ENCODE data around the gene ZNF467. TPM values are rescaled to one million over a fixed set of nuclear protein-coding genes. Genes with fewer than 3 reads are reported as not detected.

Gene ZNF467
- total RNA-seq, 1 donor from 2014 or later, result 0.17 TPM

GRCh38 chr7:149771720-149772240, 1.6 kb downstream of the ZNF467 start:
- Histone ChIP-seq H3K4me3 (peak overlapping the region; percentile 88), H3K79me2 (ENCODE audit: low read depth) (no peaks in the 10 kb centered on the region), H4K20me1 (ENCODE audit: low read depth) (peaks cover 16% of the 10 kb centered on the region), H3K4me1 (peaks cover 18% of the 10 kb centered on the region), H3K36me3 (no peaks in the 10 kb centered on the region), H2AFZ (replicated peaks) (no peak overlapping the region), H3K9me3 (ENCODE audit: low read depth) (no peaks in the 10 kb centered on the region), H3F3A (ENCODE audit: low read depth) (peaks cover 10% of the 10 kb centered on the region), H3K9ac (no peak overlapping the region), H3K27me3 (peaks cover 92% of the 10 kb centered on the region), H3K4me2 (peak overlapping the region; percentile 97), H3K27ac (no peak overlapping the region)
- H3K4me1 Mint-ChIP-seq, result peaks cover 27% of the 10 kb centered on the region
- H3K9me3 Mint-ChIP-seq, result no peaks in the 10 kb centered on the region
- peaks cover 8% of the 10 kb centered on the region for H3K36me3 Mint-ChIP-seq
- no peak overlapping the region for H3K27ac Mint-ChIP-seq
- DNase-seq (ENCODE audit: low spot score), result peak; percentile 97
- TF ChIP-seq, protein P1, sequence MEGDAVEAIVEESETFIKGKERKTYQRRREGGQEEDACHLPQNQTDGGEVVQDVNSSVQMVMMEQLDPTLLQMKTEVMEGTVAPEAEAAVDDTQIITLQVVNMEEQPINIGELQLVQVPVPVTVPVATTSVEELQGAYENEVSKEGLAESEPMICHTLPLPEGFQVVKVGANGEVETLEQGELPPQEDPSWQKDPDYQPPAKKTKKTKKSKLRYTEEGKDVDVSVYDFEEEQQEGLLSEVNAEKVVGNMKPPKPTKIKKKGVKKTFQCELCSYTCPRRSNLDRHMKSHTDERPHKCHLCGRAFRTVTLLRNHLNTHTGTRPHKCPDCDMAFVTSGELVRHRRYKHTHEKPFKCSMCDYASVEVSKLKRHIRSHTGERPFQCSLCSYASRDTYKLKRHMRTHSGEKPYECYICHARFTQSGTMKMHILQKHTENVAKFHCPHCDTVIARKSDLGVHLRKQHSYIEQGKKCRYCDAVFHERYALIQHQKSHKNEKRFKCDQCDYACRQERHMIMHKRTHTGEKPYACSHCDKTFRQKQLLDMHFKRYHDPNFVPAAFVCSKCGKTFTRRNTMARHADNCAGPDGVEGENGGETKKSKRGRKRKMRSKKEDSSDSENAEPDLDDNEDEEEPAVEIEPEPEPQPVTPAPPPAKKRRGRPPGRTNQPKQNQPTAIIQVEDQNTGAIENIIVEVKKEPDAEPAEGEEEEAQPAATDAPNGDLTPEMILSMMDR (IDR thresholded peaks at IDR 0.05), result no peak
- TF ChIP-seq EZH2phosphoT487 (IDR thresholded peaks at IDR 0.05) (no peak), EZH2 (IDR thresholded peaks at IDR 0.05) (no peak)
- H3K27me3 Mint-ChIP-seq (ENCODE audit: insufficient read depth, low read depth), result peaks cover 25% of the 10 kb centered on the region
- peak overlapping the region; percentile 82 for H3K4me3 Mint-ChIP-seq

DNA sequence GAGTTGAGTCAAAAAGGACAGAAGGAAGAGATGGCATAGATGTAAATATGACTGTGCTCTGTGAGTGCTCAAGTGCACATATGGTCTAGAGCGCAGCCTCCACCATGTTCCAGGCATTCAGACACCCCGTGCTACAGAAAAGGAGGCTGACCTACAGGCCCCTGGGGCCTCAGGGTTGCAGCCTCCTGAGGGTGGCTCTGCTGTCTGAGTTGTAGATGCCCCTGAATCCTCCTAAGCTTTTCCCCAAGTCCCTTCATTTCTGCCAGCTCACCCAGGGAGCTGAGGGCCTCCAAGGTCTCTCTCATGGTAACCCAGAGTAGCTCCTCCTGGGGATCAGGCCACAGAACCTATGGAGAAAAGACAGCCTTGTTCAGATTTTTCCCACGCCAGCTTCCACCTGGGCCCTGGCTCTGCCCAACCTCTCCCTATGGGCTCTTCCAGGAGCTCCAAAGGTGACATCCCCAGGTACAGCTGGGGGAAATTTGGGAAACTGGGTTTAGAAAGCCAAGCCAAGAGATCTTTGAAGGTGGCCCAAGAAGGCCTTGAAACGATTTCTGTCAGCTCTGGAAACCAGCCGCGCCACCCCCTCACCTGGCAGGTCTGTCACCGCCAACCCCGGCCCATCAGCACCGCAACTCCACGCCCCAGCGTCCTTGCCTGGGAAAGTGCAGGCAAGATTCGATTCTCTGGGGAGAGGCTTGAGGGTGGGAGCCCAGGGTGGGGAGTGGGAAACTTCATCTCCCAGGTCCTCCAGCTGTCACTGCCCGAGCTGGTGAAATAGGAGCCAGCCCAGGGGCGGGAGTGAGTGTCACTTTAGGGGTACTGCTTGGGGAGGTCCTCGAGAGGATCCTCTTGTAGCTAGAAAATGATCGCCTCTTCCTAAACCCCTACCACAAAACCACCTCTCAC, 2.4 kb downstream of the ZNF467 start:
- peaks cover 92% of the 10 kb centered on the region for H3K27me3 ChIP-seq
- no peaks in the 10 kb centered on the region for H3K36me3 ChIP-seq

DNA sequence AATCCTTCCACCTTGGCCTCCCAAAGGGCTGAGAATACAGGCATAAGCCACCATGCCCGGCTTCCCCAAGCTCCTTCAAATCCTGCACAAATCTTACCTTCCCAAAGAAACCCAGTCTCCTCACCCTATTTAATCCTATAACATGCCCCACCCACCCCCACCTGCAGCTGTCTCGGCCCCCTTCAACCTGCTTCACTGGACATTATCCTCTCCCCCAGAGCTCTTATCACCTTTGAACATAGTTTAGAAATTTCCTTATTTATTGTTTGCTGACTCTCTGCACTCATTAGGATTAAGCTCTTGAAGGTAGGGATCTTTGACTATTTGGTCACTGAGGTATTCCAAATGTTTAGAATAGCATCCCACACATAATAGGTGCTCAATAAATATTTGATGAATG, 3.5 kb downstream of the ZNF467 start:
- Histone ChIP-seq H3K36me3 (no peaks in the 10 kb centered on the region), H3K4me3 (no peak overlapping the region), H3K27ac (no peak overlapping the region), H3F3A (ENCODE audit: low read depth) (peaks cover 16% of the 10 kb centered on the region), H2AFZ (replicated peaks) (no peak overlapping the region), H3K4me2 (no peak overlapping the region), H3K9ac (no peak overlapping the region), H3K27me3 (peaks cover 92% of the 10 kb centered on the region), H3K79me2 (ENCODE audit: low read depth) (no peaks in the 10 kb centered on the region), H4K20me1 (ENCODE audit: low read depth) (peaks cover 30% of the 10 kb centered on the region), H3K4me1 (peaks cover 31% of the 10 kb centered on the region), H3K9me3 (ENCODE audit: low read depth) (no peaks in the 10 kb centered on the region)
- Mint-ChIP-seq H3K27ac (no peak overlapping the region), H3K4me3 (no peak overlapping the region), H3K9me3 (no peaks in the 10 kb centered on the region), H3K4me1 (peaks cover 24% of the 10 kb centered on the region), H3K27me3 (ENCODE audit: insufficient read depth, low read depth) (peaks cover 35% of the 10 kb centered on the region), H3K36me3 (peaks cover 10% of the 10 kb centered on the region)
- DNase-seq (ENCODE audit: low spot score), result no peak
- TF ChIP-seq EZH2 (IDR thresholded peaks at IDR 0.05) (no peak), EZH2phosphoT487 (IDR thresholded peaks at IDR 0.05) (no peak)
- TF ChIP-seq, protein P1 (IDR thresholded peaks at IDR 0.05), result no peak

More for the DNA sequence above, 2.4 kb downstream of the ZNF467 start:
- H4K20me1 ChIP-seq (ENCODE audit: low read depth), result peaks cover 24% of the 10 kb centered on the region
- no peak for DNase-seq (ENCODE audit: low spot score)
- H3K9me3 ChIP-seq (ENCODE audit: low read depth), result no peaks in the 10 kb centered on the region
- H3K4me2 ChIP-seq, result peak overlapping the region; percentile 97
- no peaks in the 10 kb centered on the region for H3K9me3 Mint-ChIP-seq
- no peak for TF ChIP-seq EZH2phosphoT487 (IDR thresholded peaks at IDR 0.05)
- TF ChIP-seq, protein P1 (IDR thresholded peaks at IDR 0.05), result no peak
- TF ChIP-seq EZH2 (IDR thresholded peaks at IDR 0.05), result no peak
- H3K9ac ChIP-seq, result no peak overlapping the region
- H3K79me2 ChIP-seq (ENCODE audit: low read depth), result no peaks in the 10 kb centered on the region
- H3K4me1 Mint-ChIP-seq, result peaks cover 31% of the 10 kb centered on the region
- H3K27ac ChIP-seq, result no peak overlapping the region
- peaks cover 13% of the 10 kb centered on the region for H3F3A ChIP-seq (ENCODE audit: low read depth)
- H3K4me3 Mint-ChIP-seq, result peak overlapping the region; percentile 76
- peaks cover 10% of the 10 kb centered on the region for H3K36me3 Mint-ChIP-seq
- no peak overlapping the region for H2AFZ ChIP-seq (replicated peaks)
- peak overlapping the region; percentile 88 for H3K4me3 ChIP-seq
- no peak overlapping the region for H3K27ac Mint-ChIP-seq
- peaks cover 22% of the 10 kb centered on the region for H3K4me1 ChIP-seq
- peaks cover 33% of the 10 kb centered on the region for H3K27me3 Mint-ChIP-seq (ENCODE audit: insufficient read depth, low read depth)
